Measurements from ENCODE around the gene GPBP1L1. TPM values are rescaled to one million over a fixed set of nuclear protein-coding genes. Genes with fewer than 3 reads are reported as not detected.

Gene GPBP1L1
- polyA plus RNA-seq, 1 donor (not counting 4 experiments of a cell fraction or from before 2014, with no cell fraction given): 64.1 TPM

DNA sequence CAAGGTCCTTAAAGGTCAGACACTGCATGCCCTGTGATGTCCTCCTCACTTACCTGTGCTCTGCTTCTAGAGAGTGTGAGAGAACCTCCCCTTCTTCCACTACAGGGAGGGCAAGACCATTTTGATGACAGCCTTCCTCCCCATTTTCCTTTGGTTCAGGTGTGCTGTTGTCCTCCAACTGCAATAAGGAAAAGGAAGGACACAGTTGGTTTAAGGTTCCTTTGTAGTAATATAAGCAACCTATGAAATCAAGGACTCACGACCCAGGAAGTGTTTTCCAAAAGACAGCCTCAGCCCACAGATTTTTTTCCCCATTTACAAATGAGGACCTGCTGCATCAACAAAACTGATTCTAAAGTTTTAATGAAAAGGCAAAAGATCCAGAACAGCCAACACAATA lies 55.9 kb downstream of the GPBP1L1 start:
- Histone ChIP-seq H3K27ac (ENCODE audit: control insufficient read depth, insufficient read depth, low read length) (no peak overlapping the region), H3K4me3 (ENCODE audit: control insufficient read depth in 2 of 3, extremely low read depth in 1 of 3, insufficient read depth in 2 of 3, low read depth in 1 of 3, low read length in 3 of 3) (no peak overlapping the region), H3K79me2 (ENCODE audit: control insufficient read depth, insufficient read depth, low read length) (no peaks in the 10 kb centered on the region), H3K27me3 (ENCODE audit: control insufficient read depth, extremely low read depth, insufficient read depth, low read length) (no peaks in the 10 kb centered on the region), H4K20me1 (ENCODE audit: control insufficient read depth, extremely low read depth, insufficient read depth, low read length) (no peaks in the 10 kb centered on the region), H3K36me3 (ENCODE audit: control insufficient read depth in 2 of 2, extremely low read depth in 1 of 2, insufficient read depth in 2 of 2, low read length in 2 of 2) (peaks cover 45 to 51% of the 10 kb centered on the region in 2 experiments), H3K9me3 (ENCODE audit: control insufficient read depth, low read depth, low read length) (no peaks in the 10 kb centered on the region), H3K9ac (ENCODE audit: control insufficient read depth, extremely low read depth, insufficient read depth, low read length) (no peak overlapping the region), H3K9me1 (ENCODE audit: control insufficient read depth, extremely low read depth, insufficient read depth, low read length) (no peaks in the 10 kb centered on the region), H3K4me2 (ENCODE audit: control insufficient read depth, extremely low read depth, insufficient read depth, low read depth, low read length) (no peak overlapping the region), H2AFZ (ENCODE audit: control insufficient read depth, low read length) (no peak overlapping the region), H3K4me1 (ENCODE audit: control insufficient read depth, extremely low read depth, insufficient read depth, low read length) (no peaks in the 10 kb centered on the region)
- DNase-seq (ENCODE audit: low read depth, low spot score) (no peak), FAIRE-seq (no peak)
- dilution Hi-C loops (cut with MboI; ENCODE audit: extremely low pct_ligation_motif_present, low sequenced_read_pairs): no loop called here
- TF ChIP-seq CTCF (optimal IDR thresholded peaks at IDR 0.05 in 1 of 3, IDR thresholded peaks at IDR 0.05 in 1 of 3, conservative IDR thresholded peaks at IDR 0.05 in 1 of 3; ENCODE audit: extremely low read depth in 1 of 3, insufficient read depth in 2 of 3, low read length in 3 of 3) (no peak), EZH2 (IDR thresholded peaks at IDR 0.05; ENCODE audit: low read length) (no peak)

DNA sequence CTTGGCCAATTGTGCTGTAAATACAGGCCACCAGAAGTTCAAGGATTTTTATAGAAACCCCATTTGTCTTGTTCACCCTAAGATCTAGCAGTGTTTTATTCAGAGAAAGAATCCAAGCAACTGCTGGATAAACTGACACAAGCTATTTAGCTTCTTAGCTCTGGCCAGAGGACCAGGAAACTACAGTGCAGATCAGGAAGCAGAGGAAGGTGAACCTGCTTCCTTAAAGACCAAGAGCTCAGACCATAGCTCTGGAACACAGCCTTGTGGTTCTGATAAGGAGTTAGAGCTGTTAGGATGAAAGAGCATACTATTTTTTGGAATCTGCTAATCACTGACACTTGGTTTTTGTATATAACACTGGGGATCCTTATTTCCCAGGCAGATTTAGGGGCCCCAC lies 57.3 kb downstream of the GPBP1L1 start:
- Histone ChIP-seq H3K36me3 (ENCODE audit: control insufficient read depth in 2 of 2, extremely low read depth in 1 of 2, insufficient read depth in 2 of 2, low read length in 2 of 2) (peaks cover 45 to 46% of the 10 kb centered on the region in 2 experiments), H3K4me2 (ENCODE audit: control insufficient read depth, extremely low read depth, insufficient read depth, low read depth, low read length) (no peak overlapping the region), H3K79me2 (ENCODE audit: control insufficient read depth, insufficient read depth, low read length) (no peaks in the 10 kb centered on the region), H3K4me3 (ENCODE audit: control insufficient read depth in 2 of 3, extremely low read depth in 1 of 3, insufficient read depth in 2 of 3, low read depth in 1 of 3, low read length in 3 of 3) (no peak overlapping the region), H3K9me3 (ENCODE audit: control insufficient read depth, low read depth, low read length) (no peaks in the 10 kb centered on the region), H3K27ac (ENCODE audit: control insufficient read depth, insufficient read depth, low read length) (no peak overlapping the region), H3K27me3 (ENCODE audit: control insufficient read depth, extremely low read depth, insufficient read depth, low read length) (no peaks in the 10 kb centered on the region), H3K4me1 (ENCODE audit: control insufficient read depth, extremely low read depth, insufficient read depth, low read length) (peaks cover 5% of the 10 kb centered on the region), H3K9ac (ENCODE audit: control insufficient read depth, extremely low read depth, insufficient read depth, low read length) (no peak overlapping the region), H3K9me1 (ENCODE audit: control insufficient read depth, extremely low read depth, insufficient read depth, low read length) (peaks cover 2% of the 10 kb centered on the region), H2AFZ (ENCODE audit: control insufficient read depth, low read length) (no peak overlapping the region), H4K20me1 (ENCODE audit: control insufficient read depth, extremely low read depth, insufficient read depth, low read length) (no peaks in the 10 kb centered on the region)
- FAIRE-seq (no peak), DNase-seq (ENCODE audit: low read depth, low spot score) (no peak)
- dilution Hi-C loops (cut with MboI; ENCODE audit: extremely low pct_ligation_motif_present, low sequenced_read_pairs): no loop called here
- no peak for TF ChIP-seq EZH2 (IDR thresholded peaks at IDR 0.05; ENCODE audit: low read length)
- TF ChIP-seq CTCF (optimal IDR thresholded peaks at IDR 0.05 in 1 of 3, IDR thresholded peaks at IDR 0.05 in 1 of 3, conservative IDR thresholded peaks at IDR 0.05 in 1 of 3; ENCODE audit: extremely low read depth in 1 of 3, insufficient read depth in 2 of 3, low read length in 3 of 3): no peak
